Nephron progenitor cell (in vitro differentiated cells): ENCODE data around the gene ZNF211.
A peak's percentile ranks its signal among the peaks of the same experiment; 100 is the strongest.

Experiments used
- DNase-seq: peaks from one replicate; pipeline ENCODE4 v3.0.0; 2021
- H3K27ac Mint-ChIP-seq: 2 replicates; pipeline ENCODE4 v1.8.0; 2021; ENCODE audit warnings: mild to moderate bottlenecking, moderate library complexity, mixed read lengths
- H3K27me3 Mint-ChIP-seq: 2 replicates; pipeline ENCODE4 v1.8.0; 2021; ENCODE audit warnings: mild to moderate bottlenecking, low read depth, mixed read lengths; ENCODE audit not compliant: poor library complexity
- H3K36me3 Mint-ChIP-seq: 2 replicates; pipeline ENCODE4 v1.8.0; 2021; ENCODE audit warnings: low read depth, mixed read lengths
- H3K4me1 Mint-ChIP-seq: 2 replicates; pipeline ENCODE4 v1.8.0; 2021; ENCODE audit warnings: mixed read lengths
- H3K4me3 Mint-ChIP-seq: 2 replicates; pipeline ENCODE4 v1.8.0; 2021; ENCODE audit warnings: mild to moderate bottlenecking, moderate library complexity, mixed read lengths
- H3K9me3 Mint-ChIP-seq: 2 replicates; pipeline ENCODE4 v1.8.0; 2021; ENCODE audit warnings: mild to moderate bottlenecking, moderate library complexity, mixed read lengths
- TF ChIP-seq, protein P1 (sequence below): fragments of 200-600 bp; sonication (generic); IDR thresholded peaks from 2 replicates; pipeline ENCODE4 v1.5.0; 2021; ENCODE audit warnings: antibody characterized with exemption

Gene ZNF211

GRCh38 chr19:57632987-57633831 lies at the start of gene ZNF211:
Gene ZNF211 (plus strand): TSS chr19:57633168. CDS start chr19:57633347, 179 bp downstream.
- H3K4me1 Mint-ChIP-seq: peaks cover 19% of the 10 kb centered on the region
- TF ChIP-seq, protein P1, sequence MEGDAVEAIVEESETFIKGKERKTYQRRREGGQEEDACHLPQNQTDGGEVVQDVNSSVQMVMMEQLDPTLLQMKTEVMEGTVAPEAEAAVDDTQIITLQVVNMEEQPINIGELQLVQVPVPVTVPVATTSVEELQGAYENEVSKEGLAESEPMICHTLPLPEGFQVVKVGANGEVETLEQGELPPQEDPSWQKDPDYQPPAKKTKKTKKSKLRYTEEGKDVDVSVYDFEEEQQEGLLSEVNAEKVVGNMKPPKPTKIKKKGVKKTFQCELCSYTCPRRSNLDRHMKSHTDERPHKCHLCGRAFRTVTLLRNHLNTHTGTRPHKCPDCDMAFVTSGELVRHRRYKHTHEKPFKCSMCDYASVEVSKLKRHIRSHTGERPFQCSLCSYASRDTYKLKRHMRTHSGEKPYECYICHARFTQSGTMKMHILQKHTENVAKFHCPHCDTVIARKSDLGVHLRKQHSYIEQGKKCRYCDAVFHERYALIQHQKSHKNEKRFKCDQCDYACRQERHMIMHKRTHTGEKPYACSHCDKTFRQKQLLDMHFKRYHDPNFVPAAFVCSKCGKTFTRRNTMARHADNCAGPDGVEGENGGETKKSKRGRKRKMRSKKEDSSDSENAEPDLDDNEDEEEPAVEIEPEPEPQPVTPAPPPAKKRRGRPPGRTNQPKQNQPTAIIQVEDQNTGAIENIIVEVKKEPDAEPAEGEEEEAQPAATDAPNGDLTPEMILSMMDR: no peak
- peaks cover 78% of the 10 kb centered on the region for H3K9me3 Mint-ChIP-seq
- H3K27ac Mint-ChIP-seq: peak within 1 kb of the TSS; percentile 31
- H3K4me3 Mint-ChIP-seq: peak within 1 kb of the TSS; percentile 94
- peak; percentile 92 for DNase-seq
- peaks cover 86% of the 10 kb centered on the region for H3K36me3 Mint-ChIP-seq
- H3K27me3 Mint-ChIP-seq: peaks cover 2% of the 10 kb centered on the region

GRCh38 chr19:57583521-57584416 lies 49.2 kb upstream of the ZNF211 start, which contains the start of gene ZIK1:
Gene ZIK1 (plus strand): TSS chr19:57584145. CDS start chr19:57584357, 212 bp downstream.
- Mint-ChIP-seq H3K4me3 (peak within 1 kb of the TSS; percentile 95), H3K36me3 (peaks cover 70% of the 10 kb centered on the region), H3K27me3 (peaks cover 45% of the 10 kb centered on the region), H3K4me1 (peaks cover 15% of the 10 kb centered on the region), H3K9me3 (peaks cover 99% of the 10 kb centered on the region), H3K27ac (peak within 1 kb of the TSS; percentile 79)
- peak; percentile 84 for DNase-seq
- TF ChIP-seq, protein P1: no peak

GRCh38 chr19:57587529-57587928 lies 45.4 kb upstream of the ZNF211 start:
- Mint-ChIP-seq H3K27me3 (peaks cover 27% of the 10 kb centered on the region), H3K4me3 (no peak overlapping the region), H3K27ac (no peak overlapping the region), H3K9me3 (peaks cover 99% of the 10 kb centered on the region), H3K4me1 (peaks cover 15% of the 10 kb centered on the region), H3K36me3 (peaks cover 90% of the 10 kb centered on the region)
- no peak for DNase-seq
- TF ChIP-seq, protein P1: no peak

GRCh38 chr19:57599377-57599760 lies 33.6 kb upstream of the ZNF211 start:
- TF ChIP-seq, protein P1: no peak
- peaks cover 20% of the 10 kb centered on the region for H3K4me1 Mint-ChIP-seq
- H3K27ac Mint-ChIP-seq: no peak overlapping the region
- H3K4me3 Mint-ChIP-seq: peak overlapping the region; percentile 88
- H3K27me3 Mint-ChIP-seq: peaks cover 13% of the 10 kb centered on the region
- DNase-seq: no peak
- peaks cover 83% of the 10 kb centered on the region for H3K9me3 Mint-ChIP-seq
- H3K36me3 Mint-ChIP-seq: peaks cover 51% of the 10 kb centered on the region

GRCh38 chr19:57599761-57600383 lies 33.1 kb upstream of the ZNF211 start, which contains the start of gene ZNF530:
Gene ZNF530 (plus strand): TSS chr19:57599885. CDS start chr19:57604346, 4,461 bp downstream.
- peaks cover 83% of the 10 kb centered on the region for H3K9me3 Mint-ChIP-seq
- TF ChIP-seq, protein P1: no peak
- peaks cover 53% of the 10 kb centered on the region for H3K36me3 Mint-ChIP-seq
- H3K4me3 Mint-ChIP-seq: peak within 1 kb of the TSS; percentile 88
- peaks cover 13% of the 10 kb centered on the region for H3K27me3 Mint-ChIP-seq
- H3K4me1 Mint-ChIP-seq: peaks cover 20% of the 10 kb centered on the region
- no peak within 1 kb of the TSS for H3K27ac Mint-ChIP-seq
- peak; percentile 82 for DNase-seq
